Measurements from ENCODE around the gene C20orf144. TPM values are rescaled to one million over a fixed set of nuclear protein-coding genes. Genes with fewer than 3 reads are reported as not detected.
A peak's percentile ranks its signal among the peaks of the same experiment; 100 is the strongest.

C20orf144 gene
- total and polyA plus RNA-seq, 9 of the 15 experiments (the other 6 are each of a cell fraction or from before 2014, with no cell fraction given): 0.04 to 0.23 (median 0.11) TPM; not detected in 2

DNA sequence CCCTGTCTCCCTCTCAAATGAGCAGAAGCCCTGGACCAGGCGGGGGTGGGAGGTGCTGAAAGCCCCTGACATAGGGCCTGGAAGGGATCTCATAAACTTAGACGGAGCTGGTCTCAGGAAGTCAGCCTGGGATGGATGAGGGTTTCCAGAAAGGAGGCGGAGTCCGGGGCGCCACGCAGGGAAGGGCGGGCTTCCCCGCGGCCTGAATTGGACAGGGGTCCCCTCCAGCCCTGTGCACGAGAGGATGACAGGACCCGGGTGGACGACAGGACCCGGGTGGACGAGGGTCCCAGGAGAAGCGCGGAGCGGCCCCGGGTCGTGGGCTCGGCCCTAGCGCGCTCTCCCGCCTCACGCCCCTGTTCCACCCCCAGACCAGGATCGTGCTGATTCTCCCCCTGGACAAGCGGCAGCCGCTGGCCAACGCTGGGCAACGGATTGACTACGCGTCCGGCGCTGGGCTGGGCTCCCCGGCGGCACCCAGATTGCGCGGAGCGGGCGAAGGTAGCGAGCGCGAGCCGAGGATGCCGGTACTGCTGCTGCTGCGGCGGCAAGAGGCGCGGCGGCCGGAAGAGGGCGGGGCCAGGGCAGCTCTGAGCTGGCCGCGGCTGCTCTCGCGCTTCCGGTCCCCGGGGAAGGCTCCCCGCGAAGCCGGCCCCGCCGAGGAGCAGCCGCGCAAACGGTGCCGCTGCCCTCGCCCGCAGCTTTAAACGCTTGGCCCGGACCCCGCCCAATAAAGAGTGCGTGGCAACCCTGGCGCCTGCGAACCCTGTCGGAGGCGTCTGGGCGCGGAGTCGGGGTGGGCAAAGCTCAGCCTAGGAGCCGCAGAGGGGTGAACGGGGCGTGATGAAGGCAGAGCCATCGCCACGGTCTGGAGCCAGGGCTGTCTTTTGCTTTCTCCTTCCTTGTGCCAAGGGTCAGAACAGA, 1.3 kb downstream of the C20orf144 start (continued):
- TF ChIP-seq, protein P1, sequence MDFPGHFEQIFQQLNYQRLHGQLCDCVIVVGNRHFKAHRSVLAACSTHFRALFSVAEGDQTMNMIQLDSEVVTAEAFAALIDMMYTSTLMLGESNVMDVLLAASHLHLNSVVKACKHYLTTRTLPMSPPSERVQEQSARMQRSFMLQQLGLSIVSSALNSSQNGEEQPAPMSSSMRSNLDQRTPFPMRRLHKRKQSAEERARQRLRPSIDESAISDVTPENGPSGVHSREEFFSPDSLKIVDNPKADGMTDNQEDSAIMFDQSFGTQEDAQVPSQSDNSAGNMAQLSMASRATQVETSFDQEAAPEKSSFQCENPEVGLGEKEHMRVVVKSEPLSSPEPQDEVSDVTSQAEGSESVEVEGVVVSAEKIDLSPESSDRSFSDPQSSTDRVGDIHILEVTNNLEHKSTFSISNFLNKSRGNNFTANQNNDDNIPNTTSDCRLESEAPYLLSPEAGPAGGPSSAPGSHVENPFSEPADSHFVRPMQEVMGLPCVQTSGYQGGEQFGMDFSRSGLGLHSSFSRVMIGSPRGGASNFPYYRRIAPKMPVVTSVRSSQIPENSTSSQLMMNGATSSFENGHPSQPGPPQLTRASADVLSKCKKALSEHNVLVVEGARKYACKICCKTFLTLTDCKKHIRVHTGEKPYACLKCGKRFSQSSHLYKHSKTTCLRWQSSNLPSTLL (IDR thresholded peaks at IDR 0.05): no peak
- TF ChIP-seq POLR2AphosphoS2 (IDR thresholded peaks at IDR 0.05; ENCODE audit: low read length) (no peak; the same call in 1 of the 2 replicates), TEAD2 (tag; IDR thresholded peaks at IDR 0.05) (no peak), SNRNP70 (optimal IDR thresholded peaks at IDR 0.05; ENCODE audit: low read depth, low read length) (no peak), POLR2B (IDR thresholded peaks at IDR 0.05; ENCODE audit: low read depth, partially characterized antibody) (peak; percentile 52), NR2F6 (CRISPR knock-in tag; IDR thresholded peaks at IDR 0.05) (0 out of 2 replicates have a peak, but pooled peaks have one; percentile 80), MCM2 (IDR thresholded peaks at IDR 0.05; ENCODE audit: low read depth) (no peak)
- TF ChIP-seq, protein P2, sequence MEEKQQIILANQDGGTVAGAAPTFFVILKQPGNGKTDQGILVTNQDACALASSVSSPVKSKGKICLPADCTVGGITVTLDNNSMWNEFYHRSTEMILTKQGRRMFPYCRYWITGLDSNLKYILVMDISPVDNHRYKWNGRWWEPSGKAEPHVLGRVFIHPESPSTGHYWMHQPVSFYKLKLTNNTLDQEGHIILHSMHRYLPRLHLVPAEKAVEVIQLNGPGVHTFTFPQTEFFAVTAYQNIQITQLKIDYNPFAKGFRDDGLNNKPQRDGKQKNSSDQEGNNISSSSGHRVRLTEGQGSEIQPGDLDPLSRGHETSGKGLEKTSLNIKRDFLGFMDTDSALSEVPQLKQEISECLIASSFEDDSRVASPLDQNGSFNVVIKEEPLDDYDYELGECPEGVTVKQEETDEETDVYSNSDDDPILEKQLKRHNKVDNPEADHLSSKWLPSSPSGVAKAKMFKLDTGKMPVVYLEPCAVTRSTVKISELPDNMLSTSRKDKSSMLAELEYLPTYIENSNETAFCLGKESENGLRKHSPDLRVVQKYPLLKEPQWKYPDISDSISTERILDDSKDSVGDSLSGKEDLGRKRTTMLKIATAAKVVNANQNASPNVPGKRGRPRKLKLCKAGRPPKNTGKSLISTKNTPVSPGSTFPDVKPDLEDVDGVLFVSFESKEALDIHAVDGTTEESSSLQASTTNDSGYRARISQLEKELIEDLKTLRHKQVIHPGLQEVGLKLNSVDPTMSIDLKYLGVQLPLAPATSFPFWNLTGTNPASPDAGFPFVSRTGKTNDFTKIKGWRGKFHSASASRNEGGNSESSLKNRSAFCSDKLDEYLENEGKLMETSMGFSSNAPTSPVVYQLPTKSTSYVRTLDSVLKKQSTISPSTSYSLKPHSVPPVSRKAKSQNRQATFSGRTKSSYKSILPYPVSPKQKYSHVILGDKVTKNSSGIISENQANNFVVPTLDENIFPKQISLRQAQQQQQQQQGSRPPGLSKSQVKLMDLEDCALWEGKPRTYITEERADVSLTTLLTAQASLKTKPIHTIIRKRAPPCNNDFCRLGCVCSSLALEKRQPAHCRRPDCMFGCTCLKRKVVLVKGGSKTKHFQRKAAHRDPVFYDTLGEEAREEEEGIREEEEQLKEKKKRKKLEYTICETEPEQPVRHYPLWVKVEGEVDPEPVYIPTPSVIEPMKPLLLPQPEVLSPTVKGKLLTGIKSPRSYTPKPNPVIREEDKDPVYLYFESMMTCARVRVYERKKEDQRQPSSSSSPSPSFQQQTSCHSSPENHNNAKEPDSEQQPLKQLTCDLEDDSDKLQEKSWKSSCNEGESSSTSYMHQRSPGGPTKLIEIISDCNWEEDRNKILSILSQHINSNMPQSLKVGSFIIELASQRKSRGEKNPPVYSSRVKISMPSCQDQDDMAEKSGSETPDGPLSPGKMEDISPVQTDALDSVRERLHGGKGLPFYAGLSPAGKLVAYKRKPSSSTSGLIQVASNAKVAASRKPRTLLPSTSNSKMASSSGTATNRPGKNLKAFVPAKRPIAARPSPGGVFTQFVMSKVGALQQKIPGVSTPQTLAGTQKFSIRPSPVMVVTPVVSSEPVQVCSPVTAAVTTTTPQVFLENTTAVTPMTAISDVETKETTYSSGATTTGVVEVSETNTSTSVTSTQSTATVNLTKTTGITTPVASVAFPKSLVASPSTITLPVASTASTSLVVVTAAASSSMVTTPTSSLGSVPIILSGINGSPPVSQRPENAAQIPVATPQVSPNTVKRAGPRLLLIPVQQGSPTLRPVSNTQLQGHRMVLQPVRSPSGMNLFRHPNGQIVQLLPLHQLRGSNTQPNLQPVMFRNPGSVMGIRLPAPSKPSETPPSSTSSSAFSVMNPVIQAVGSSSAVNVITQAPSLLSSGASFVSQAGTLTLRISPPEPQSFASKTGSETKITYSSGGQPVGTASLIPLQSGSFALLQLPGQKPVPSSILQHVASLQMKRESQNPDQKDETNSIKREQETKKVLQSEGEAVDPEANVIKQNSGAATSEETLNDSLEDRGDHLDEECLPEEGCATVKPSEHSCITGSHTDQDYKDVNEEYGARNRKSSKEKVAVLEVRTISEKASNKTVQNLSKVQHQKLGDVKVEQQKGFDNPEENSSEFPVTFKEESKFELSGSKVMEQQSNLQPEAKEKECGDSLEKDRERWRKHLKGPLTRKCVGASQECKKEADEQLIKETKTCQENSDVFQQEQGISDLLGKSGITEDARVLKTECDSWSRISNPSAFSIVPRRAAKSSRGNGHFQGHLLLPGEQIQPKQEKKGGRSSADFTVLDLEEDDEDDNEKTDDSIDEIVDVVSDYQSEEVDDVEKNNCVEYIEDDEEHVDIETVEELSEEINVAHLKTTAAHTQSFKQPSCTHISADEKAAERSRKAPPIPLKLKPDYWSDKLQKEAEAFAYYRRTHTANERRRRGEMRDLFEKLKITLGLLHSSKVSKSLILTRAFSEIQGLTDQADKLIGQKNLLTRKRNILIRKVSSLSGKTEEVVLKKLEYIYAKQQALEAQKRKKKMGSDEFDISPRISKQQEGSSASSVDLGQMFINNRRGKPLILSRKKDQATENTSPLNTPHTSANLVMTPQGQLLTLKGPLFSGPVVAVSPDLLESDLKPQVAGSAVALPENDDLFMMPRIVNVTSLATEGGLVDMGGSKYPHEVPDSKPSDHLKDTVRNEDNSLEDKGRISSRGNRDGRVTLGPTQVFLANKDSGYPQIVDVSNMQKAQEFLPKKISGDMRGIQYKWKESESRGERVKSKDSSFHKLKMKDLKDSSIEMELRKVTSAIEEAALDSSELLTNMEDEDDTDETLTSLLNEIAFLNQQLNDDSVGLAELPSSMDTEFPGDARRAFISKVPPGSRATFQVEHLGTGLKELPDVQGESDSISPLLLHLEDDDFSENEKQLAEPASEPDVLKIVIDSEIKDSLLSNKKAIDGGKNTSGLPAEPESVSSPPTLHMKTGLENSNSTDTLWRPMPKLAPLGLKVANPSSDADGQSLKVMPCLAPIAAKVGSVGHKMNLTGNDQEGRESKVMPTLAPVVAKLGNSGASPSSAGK (IDR thresholded peaks at IDR 0.05): peak; percentile 47; the same call in 1 of the 2 replicates
- TF ChIP-seq, protein P3, sequence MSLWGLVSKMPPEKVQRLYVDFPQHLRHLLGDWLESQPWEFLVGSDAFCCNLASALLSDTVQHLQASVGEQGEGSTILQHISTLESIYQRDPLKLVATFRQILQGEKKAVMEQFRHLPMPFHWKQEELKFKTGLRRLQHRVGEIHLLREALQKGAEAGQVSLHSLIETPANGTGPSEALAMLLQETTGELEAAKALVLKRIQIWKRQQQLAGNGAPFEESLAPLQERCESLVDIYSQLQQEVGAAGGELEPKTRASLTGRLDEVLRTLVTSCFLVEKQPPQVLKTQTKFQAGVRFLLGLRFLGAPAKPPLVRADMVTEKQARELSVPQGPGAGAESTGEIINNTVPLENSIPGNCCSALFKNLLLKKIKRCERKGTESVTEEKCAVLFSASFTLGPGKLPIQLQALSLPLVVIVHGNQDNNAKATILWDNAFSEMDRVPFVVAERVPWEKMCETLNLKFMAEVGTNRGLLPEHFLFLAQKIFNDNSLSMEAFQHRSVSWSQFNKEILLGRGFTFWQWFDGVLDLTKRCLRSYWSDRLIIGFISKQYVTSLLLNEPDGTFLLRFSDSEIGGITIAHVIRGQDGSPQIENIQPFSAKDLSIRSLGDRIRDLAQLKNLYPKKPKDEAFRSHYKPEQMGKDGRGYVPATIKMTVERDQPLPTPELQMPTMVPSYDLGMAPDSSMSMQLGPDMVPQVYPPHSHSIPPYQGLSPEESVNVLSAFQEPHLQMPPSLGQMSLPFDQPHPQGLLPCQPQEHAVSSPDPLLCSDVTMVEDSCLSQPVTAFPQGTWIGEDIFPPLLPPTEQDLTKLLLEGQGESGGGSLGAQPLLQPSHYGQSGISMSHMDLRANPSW (CRISPR knock-in tag; IDR thresholded peaks at IDR 0.05): no peak

All from K562 (cell line).